ENCODE measurements around the gene PPP1R1B.

PPP1R1B gene

DNA sequence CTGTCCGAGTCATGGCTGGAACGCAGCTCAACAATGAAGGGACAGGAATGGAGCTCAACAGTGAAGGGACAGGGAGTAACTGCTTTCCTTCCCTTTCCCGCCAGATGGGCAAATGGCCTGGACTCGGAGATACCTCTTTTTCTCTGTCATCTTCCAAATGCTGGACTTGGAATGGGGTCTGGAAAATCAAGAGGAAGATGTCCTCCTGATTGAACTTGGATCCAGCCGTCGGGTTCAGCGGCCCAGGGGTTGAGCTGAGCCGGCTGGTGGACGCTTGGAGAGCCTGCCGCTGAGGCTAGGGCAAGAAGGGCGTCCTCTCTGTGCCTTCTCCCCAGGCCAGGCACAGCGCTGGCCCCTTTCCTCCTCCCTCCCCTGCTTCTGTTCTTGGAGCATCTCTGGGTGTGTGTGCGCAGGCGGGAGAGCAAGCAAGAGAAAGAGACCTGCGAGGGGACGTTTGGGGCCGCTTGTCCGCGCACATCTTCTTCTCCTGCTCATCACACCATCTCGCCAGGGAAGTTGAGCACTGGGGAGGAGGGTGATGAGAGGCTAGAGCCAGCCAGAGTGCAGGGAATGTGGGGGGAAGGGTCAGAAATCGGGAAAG is 25.7 kb upstream of the PPP1R1B start:
- no peak for DNase-seq

DNA sequence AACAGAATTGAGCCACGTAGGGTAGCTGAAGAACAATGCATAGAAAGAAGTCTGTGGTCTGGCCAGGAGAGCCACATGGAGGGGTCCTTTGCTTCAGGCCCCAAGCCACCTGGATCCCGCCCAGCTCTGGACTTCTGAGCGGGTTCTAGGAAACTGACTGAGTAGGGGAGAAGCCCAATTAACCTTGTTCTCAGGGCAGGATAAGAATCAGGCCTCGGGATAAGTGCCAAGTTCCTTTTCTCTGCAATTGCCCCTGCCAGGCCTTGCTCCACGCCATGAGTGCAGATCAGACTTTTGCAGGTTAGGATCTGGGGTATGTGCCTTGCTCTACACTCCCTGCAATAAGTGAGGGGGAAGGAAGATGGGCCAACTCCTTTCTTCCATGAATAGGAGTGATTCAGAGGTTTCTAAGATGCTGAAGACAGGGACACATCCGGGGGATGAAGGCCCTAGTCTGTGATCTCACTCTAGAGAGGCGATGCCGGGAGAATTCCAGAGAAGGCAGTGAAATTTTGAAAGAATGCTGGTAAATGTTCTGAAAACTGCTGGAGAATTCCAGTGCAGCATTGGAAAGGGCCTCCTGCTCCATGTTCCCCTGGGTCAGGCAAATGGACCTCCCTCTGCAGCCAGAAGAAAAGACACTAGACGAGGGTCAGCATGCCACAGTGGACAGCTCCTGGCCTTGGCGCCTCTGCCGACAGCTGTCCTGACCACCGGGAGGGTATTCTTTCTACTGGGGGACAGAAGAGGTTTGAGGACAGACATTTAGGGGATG is 24.8 kb upstream of the PPP1R1B start:
- DNase-seq, result no peak

DNA sequence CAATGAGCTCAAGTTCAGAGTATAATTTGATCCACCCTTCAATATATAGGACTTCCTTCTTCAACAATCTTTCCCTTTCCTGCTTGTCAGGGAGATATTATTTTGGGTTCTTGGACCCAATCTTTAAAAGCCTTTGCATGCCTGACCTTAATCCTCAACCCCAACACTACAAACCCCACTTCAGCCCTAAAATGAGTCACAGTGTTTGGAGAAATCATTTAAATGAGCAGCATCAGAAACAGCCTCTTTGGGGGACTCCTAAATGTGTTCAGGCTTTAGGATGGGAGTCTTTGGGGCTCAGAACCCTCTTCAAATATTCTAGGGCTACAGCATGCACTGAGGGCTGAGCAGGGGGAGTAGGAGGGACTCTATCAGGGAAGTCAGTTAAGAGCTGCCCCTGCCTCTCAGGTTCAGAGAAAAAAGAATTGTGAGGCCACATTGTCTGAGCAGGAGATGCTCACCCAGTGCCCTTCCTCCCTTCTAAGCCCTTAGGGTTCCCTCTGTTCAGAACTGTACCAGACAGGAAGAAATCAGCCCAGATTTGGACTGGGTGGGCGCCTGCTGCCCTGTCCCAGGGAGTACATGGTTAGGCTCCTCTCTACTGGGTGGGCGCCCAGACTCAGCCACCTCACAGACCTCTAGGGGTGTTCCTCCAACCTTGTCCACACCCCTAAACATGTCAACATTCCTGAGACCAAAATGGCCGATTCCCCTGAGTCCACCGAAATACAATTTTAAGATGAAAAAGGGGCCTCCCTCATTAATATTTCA is 24.0 kb upstream of the PPP1R1B start:
- DNase-seq, result no peak

DNA sequence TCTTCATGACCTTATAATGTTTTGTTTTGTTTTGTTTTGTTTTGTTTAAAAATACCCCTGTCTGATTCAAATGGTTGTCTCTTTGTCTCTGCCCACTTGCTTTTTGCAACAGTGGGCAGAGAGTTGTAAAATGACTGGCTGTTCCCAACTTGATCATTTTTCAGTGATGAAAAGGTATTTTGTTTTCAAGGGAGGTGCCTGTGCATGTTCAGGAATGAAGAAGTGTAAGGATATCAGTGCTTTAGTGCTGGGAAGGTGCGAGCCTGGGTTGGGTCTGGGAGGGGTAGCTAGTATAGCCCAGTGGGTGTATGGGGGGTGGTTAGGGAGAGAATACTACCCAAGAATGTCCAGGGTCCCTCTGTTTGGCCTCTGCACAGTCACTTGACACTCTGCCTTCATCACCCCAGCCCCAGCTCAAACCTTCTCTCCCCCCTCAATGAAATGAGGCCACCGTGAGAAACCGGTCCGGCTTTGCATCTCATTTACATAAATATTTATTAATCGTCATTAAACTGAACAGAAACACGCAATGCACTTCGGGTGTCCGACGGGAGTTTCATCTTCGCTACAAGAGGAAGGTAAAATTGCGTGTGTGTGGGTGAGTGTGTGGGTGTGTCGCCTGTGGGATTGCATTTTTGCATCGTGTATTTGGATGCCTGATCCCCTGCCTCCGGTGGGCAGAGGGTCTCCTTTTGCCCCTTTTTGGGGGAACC is 23.3 kb upstream of the PPP1R1B start:
- DNase-seq, result no peak

DNA sequence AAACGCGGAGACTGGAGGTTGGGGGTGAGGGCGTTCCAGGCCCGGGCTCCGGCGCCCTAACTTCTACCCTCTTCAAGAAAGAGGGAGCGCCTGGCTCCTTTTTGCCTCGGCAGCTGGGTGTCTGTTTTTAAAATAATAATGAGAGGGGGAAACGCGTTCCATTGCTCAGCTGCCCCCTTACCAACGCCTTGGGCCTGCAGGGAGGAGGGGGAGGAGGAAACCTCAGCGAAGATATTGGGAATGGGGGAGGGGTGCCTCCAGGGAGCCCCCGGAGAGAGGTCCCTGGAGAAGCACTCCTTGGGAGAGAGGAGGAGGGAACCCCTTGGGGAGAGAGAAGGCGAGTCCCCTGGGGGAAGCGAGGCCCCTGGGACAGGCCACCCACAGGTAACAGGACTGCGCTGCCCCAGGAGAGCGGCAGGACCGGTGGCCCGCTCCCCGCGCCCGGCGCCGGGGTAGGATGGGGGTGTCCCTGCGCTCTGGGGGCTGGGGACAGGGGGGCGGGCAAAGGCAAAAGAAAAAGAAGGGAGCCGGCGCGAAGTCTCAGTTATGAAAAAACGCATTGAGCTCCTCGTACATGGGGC is 21.8 kb upstream of the PPP1R1B start:
- no peak for DNase-seq

DNA sequence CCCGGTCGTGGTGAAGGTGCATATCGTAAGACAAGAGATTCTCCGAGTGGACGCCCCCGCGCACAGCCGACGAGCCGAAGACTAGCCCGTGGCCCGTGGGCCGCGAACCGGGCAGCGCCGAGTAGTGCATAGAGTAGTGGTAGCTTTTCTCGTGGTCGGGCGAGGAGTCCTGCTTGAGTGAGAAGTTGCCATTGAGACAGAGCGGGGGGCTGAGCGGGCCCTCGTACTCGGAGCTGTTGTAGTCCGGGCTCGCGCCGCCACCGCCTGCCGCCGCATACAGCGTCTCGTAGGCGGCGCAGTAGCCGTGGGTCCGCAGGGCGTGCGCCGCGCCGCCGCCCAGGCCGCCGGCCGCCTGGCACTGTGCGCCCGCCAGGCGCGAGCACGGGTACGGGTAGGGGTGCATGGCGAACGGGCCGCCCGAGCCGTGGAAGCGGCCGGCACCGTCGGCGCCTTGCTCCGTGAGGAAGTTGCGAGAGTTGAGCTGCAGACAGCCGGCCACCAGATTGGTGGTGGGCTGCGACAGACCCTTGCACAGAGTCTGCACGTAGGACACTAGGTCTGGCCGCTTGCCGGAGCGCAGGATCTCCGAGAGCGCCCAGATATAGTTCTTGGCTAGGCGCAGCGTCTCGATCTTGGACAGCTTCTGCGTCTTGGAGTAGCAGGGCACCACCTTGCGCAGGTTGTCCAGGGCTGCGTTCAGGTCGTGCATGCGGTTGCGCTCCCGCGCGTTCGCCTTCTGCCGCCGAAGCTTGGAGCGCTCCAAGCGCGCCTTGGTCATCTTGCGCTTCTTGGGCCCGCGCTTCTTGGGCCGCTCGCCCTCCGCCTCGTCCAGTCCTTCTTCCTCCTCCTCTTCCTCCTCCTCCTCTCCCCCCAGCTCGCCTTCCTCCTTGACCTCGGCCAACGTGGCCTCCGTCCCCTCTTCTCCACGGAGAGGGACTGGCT is 21.0 kb upstream of the PPP1R1B start:
- DNase-seq, result peak in 1 of 6 experiments; percentile 23

DNA sequence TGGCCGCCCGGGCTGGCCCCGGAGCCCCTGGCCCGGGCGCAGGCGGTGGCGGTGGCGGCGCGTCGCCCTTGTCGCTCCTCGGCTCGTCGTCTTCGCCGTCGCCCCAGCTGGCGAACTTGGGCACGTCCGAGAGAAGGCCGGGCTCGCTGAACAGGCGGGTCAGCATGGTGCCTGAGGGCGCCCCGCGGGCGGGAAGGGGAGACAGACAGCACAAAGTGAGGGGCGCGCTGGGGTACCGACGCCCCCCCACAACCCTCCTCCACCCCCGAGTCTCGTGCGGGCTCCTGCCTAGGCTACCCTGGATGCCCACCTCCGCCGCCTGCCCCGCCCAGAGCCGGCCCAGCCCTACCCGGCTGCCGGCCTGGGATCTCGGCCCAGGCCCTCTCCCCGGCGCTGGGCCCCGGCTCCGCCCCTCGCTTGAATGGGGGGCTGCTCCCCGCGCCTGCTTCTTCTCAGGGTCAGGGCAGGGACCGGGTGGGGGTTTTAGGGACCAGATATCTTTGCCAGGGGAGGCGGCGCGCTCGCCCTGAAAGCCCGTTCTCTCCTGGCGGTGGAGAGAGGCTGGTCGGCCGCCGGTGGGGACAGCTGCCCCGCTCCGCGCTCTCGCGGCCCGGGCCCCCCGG is 20.2 kb upstream of the PPP1R1B start:
- DNase-seq, result no peak

DNA sequence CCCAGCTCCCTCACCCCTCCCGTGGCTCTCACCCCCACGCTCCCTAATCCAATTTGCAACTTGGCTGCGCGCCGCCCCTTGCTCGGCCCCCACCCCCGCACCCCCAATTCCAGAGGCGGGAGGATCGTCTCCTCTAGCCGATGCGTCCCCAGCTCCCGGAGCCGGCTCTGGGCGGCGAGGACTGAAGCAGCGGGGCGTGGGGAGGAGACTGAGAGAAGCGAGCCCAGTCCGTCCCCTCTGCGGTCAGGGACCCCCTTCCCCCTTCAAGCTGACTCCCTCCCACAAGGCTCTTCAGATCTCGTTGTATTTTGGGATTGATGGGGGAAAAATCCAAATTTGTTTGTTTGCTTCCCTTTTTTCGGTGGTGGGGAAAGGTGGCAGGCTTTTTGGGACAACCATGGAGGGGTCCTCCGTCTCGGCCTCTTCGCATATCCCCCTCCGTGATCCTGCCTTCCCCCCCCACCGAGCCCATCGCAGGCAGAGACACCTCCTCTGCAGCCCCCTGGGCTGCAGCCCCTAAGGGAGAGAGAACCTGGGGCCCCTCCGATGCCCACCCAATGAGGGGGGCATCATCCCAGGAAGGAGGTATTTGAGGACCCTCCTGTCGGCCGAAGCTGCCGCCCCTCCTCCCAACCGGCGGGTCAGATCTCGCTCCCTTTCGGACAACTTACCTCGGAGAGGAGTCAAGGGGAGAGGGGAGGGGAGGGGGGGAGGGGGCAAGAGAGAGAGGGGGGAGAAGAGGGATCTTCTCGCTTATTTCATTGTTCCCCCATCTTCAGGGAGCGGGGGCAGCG is 19.5 kb upstream of the PPP1R1B start:
- DNase-seq, result no peak

DNA sequence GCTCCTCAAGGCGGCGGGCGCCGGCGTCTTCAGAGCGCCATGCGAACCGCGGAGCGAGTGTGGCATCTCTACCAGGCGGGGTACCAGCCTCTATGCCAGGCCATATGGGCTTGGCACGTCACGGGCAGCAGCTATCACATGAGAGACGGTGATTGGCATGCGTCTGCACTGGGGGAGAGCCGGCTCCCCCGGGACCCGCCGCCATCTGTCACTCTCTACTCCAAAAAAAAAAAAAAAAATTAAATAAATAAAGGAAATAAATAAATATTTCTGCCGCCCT is 19.0 kb upstream of the PPP1R1B start, which contains the start of gene NEUROD2:
TSS of gene NEUROD2 (minus strand) at position 70 of the 280 bp plus-strand sequence. CDS start 1,321 bp downstream, outside the sequence.
- DNase-seq, result no peak

DNA sequence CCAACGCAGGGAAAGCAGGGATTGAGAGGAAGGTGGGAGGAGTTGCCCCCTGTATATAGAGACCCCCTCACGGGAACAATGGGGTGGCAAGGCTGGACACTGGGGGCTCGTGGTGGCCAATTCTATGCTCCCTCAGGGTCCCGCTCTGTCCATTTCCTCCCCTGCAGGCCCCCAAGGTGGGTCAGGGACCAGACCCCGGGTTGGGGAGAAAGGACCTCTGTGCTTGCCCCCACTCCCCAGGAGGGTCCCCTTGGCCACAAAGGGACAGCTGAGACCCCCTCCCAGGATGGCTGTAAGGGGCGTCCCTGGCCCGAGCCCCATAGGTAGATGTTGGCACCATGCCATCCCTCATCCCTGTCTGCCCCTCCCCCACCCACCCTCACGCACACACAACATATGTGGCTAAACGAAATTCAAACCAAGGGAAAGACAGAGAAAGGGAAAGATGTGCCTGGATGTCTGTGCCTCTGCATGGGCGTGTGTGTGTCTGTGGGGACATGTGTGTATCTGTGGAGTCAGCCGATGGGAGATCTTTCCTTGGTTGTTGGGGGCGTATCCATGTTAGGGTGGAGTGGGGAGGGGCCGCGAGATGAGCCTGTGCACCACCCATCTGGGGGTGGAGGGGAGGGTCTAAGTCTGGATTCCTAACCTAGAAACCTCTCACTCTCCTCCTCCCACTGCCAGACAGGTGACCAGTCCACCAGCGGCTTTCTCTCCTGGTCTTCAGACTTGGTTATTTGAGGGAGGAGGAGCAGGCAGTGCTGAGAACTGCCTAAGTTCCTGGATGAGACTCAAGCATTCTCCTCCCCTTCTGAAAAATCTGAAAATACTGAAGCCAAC is 18.4 kb upstream of the PPP1R1B start:
- no peak for DNase-seq

DNA sequence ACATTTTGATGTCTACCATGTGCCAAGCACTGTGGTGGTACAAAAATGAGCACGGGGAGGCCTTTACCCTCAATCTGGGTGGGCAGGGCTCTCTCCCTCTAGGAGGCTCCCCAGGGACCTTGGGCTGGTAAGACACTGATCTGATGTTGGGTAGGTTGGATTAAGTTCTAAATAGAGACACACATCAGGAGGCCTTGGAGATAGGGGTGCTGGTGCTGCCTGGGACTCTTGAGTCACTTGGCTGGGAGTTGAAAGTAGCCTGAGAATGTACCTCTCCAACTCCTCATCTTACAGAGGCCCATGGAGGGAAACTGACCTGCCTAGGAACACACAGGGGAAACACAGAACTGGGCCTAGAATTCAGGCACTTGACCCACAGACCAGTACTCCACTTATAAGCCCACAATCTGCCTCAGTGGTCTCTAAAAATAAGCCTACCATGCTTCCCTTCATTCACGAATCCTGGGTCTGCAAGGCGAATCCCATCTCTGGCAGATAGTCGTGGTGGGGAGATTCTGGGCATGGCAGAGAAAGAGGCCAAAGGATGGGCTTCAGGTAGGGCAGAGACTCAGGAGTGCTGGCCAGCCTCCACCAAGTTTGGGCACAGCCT is 17.2 kb upstream of the PPP1R1B start:
- no peak for DNase-seq

DNA sequence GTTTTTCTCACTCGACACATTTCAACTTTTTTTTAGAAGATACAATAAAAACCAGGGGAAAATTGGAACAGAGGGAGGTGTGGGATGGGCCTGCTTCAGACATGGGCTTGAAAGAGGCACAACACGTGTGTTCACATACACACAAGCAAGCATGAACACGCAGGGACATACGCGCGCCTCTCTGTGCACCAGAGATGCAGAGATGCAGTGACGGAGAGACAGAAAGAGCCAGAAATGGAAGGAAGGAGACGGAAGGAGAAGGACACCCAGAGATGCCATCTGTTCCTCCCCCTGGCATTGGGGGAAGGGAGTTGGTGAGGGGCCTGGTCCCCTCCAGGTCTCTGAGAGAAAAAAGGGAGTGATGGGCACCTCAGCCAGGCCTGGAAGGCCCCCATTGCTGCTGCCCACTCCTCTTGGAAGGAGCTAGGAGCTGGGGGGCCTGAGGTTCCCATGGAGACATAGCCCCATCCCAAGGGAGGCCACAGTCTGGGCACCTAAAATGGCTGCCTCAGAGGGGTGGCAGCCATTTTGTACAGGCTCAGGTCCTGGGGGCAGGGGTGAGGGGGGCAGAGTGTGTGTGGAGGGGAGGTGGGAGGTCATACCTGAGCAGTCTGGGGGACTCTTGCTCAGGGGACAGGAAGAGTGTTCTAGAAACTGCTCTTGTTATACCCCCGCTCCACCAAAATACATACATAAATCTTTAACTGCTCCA is 15.2 kb upstream of the PPP1R1B start:
- DNase-seq, result no peak

DNA sequence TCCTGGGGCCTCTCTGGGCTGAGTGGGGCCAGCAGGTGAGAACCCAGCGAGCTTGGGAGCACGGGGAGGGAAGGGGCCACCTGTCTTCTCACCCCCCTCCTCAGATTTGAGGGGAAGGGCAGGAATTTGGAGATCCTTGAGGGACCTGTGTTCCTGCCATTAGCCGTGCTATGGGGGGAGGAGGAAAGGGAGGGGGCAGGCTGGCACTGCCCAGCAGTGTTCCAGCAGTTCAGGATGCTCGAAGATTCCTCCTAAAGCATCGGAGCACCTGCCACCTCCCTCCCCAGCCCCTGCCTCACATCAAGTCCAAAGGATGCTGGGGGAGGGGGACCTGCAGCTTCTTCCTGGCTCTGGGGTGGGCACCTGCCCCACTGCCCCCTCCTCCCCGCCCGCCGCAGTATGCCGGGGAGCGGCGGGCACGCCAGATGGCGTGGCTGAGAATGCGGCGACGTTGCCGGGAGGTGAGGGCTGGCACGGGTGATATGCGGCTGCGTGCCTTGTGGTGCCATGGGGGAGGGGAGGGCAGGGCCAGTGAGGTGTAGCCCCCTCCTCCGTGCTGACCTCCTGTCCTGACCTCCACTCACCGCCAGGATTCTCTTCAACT is 14.4 kb upstream of the PPP1R1B start:
- DNase-seq, result no peak

DNA sequence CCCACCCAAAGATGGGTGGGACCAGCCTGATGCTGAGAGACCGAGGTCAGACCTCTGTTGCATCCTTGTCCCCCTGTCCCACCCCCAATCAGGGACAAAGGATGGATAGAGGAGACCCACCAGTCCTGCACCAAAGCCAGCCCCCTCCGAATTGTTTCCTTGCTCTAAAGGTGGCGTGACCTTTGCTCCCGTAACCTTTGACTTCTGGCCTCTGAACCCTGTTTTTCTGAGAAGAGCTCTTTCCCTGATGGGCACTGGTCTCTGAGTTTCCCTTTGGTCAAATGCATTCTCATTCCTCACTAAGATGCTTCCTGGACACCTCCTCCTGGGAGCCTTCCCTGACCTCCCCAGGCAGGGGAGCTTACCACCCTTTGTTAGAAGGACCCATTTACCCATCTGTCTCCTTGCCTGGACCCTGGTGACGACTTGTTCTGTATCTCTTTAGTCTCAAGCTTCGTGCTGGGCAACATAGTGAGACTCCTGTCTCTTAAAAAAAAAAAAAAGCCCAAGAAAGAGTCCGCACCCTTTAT is 13.8 kb upstream of the PPP1R1B start:
- no peak for DNase-seq

DNA sequence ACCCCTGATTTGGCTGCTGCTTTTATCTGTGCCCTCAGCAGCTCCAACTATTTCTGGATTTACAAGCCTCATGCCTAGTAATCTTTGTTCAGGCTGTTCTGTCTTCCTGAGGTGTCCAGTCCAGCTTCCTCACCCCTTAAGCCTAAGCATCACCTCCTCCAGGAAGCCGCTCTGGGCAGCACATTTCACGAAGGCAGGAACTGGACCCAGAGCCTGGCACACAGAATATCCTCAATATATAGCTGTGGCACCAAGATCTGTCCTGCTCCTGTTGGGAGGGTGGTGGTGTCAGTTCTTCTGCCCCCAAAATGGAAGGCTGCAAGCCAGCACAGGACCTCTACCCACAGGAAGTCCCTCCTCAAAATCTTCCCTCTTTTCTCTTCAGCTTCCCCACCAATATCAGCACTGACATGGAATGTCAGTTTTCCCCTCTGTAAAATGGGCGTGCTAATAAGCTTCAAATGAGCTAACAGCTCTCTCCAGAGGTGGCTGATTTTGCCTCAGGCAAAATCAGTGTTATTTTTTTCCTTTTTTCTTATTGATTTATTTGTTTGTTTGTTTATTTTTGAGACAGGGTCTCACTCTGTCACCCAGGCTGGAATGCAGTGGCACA is 12.1 kb upstream of the PPP1R1B start:
- no peak for DNase-seq

DNA sequence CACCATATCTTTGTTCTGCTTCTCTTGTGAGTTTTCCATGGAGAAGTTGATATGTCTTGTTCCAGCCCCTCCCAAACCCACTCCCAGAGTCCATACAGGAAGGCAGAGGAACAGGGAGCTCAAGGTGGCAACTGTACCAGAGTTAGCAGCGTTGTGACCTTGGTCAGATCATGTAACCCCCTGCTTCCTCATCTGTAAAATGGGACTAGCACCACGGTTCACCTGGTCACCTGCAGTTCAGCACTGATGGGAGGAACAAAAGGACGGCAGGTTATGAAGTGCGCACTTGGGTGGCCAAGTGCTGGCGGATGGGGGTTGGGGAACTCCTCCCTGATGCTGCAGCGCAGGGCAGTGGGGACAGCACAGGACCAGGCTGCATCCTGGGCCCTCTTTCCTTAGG is 11.3 kb upstream of the PPP1R1B start:
- DNase-seq, result no peak

DNA sequence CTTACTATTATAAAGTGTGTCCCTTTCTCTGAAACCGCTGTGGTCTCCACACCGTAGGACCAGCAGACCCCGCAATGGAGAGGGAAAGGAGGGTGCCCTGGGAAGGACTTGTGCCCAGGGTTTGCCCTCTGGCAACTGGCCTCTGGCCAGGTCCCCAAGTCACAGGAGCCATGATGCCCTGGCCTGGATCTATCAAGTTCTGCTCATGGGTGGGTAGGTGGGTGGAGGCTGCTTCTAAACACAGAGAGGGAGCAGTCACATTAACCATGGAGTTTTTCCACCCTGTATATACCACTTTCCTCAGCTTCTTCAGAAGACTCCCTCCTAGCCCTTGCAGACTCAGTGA is 9.7 kb upstream of the PPP1R1B start:
- DNase-seq, result no peak

Data from stimulated activated naive CD4-positive, alpha-beta T cell (primary cell).